NCI-H1417 (cell line): Measurements from ENCODE around the gene C3orf62.

Experiments
- DNase-seq, 3 experiments: peaks; one replicate each; lab custom pipeline; 2025; lab: John Stamatoyannopoulos, UW

The C3orf62 gene

GRCh38 chr3:49276475-49277382, at the start of gene C3orf62:
Gene C3orf62, minus strand, starts transcription at chr3:49277232. Its CDS starts 360 bp downstream, at chr3:49276872.
- no peak for DNase-seq

GRCh38 chr3:49324768-49325167, 47.7 kb upstream of the C3orf62 start:
- no peak for DNase-seq

GRCh38 chr3:49316696-49317457, 39.8 kb upstream of the C3orf62 start:
- DNase-seq: no peak

GRCh38 chr3:49313896-49314688, 37.1 kb upstream of the C3orf62 start:
- DNase-seq: no peak

GRCh38 chr3:49311283-49311682, 34.3 kb upstream of the C3orf62 start:
- no peak for DNase-seq

GRCh38 chr3:49310677-49311076, 33.6 kb upstream of the C3orf62 start:
- no peak for DNase-seq

GRCh38 chr3:49305608-49306007, 28.6 kb upstream of the C3orf62 start:
- no peak for DNase-seq

GRCh38 chr3:49302613-49303012, 25.6 kb upstream of the C3orf62 start:
- DNase-seq: no peak

GRCh38 chr3:49300595-49300994, 23.6 kb upstream of the C3orf62 start:
- no peak for DNase-seq

- DNase-seq: no peak
These were observed 21.5 kb upstream of the C3orf62 start for GRCh38 chr3:49298511-49298910.

- no peak for DNase-seq
These were observed 19.9 kb upstream of the C3orf62 start for GRCh38 chr3:49296781-49297411.

- peak in 2 of 3 experiments; percentile 1 to 22 for DNase-seq
These were observed 18.5 kb upstream of the C3orf62 start for GRCh38 chr3:49295489-49296058.

GRCh38 chr3:49294343-49294742, 17.3 kb upstream of the C3orf62 start:
- no peak for DNase-seq

GRCh38 chr3:49283997-49284396, 7.0 kb upstream of the C3orf62 start:
- DNase-seq: no peak

- DNase-seq: no peak
These were observed 2.3 kb upstream of the C3orf62 start for GRCh38 chr3:49279376-49279775.

GRCh38 chr3:49278548-49278947, 1.5 kb upstream of the C3orf62 start:
- DNase-seq: no peak

- DNase-seq: no peak
These were observed 347 bp upstream of the C3orf62 start for GRCh38 chr3:49277383-49277775.

GRCh38 chr3:49273825-49274532, 3.1 kb downstream of the C3orf62 start:
- no peak for DNase-seq

GRCh38 chr3:49271047-49271446, 6.0 kb downstream of the C3orf62 start:
- no peak for DNase-seq

GRCh38 chr3:49270156-49270500, 6.9 kb downstream of the C3orf62 start:
- DNase-seq: no peak
